Effector CD4-positive, alpha-beta T cell (primary cell): ENCODE measurements around the gene TRPV2.

Source experiments
- DNase-seq: peaks from one replicate; pipeline ENCODE4 v3.0.0-alpha.2; 2020

TRPV2 gene

DNA sequence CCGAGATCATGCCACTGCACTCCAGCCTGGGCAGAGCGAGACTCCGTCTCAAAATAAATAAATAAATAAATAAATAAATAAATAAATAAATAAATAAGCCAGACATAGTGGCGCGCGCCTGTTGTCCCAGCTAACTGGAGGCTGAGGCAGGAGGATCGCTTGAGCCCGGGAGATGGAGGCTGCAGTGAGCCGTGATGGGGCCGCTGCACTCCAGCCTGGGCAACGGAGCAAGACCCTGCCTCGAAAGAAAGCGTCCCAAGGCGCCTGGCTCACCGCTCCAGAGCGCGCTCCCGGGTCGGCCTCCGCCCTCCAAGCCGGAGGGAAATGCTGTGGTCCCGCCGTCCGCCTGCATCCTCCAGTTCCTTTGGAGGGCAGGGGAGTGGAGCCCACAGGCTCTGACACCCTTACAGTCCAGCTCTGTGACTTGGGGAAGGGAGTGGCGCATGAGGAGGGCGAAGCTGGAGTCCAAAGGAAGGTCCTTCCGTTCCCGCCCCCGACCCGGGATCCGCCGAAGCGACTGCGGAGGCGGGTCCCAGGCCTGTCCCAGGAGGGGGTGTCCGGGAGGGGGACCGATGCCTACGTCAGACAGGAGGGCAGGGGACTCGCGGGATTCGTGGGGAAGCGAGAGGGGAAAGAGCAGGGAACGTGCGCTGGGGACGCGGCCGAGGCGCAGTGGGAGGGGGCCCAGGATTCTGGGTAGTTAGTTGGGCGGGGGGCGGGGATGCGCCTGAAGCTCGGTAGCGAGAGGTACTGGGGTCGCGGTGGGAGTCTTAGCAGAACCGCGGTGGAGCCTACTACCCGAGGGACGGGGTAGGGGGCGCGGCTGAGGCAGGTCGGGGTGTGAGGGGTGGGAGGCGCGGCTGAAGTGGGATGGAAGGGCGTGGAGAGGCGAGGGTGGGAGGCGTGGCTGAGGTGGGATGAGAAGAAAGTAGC is 8.4 kb upstream of the TRPV2 start:
- DNase-seq: no peak

DNA sequence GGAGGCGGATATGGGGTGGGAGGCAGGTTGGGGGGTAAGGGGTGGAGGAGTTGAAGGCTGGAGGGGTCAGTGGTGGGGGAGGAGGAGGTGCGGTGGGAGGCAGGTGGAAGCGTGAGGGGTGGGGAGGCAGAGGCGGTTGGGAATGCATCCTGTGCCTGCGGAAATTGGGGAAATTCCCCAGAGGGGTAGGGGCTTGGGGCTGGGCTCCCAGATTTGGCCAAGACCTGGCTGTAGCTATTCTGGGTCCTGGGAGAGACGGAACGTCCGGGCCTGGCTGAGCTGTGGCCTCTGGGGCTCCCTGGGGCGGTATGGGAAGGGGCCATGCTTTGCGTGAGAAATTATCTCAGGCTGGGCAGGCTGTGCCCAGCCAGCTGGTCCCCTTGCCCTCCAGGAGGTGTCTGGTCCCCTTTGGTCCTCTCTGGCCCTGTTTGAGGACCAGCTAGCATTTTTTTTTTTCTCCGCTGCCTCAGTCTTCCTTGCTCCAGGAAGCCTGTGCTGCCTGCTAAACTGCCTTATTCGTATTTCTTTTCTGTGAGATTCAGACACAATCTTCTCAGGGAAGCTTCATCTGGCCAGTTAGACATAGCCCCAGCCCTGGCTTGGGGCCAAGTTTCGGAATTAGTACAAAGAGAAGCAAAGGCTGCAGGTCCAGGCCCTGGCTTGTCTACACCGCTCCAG is 7.3 kb upstream of the TRPV2 start:
- DNase-seq: no peak

DNA sequence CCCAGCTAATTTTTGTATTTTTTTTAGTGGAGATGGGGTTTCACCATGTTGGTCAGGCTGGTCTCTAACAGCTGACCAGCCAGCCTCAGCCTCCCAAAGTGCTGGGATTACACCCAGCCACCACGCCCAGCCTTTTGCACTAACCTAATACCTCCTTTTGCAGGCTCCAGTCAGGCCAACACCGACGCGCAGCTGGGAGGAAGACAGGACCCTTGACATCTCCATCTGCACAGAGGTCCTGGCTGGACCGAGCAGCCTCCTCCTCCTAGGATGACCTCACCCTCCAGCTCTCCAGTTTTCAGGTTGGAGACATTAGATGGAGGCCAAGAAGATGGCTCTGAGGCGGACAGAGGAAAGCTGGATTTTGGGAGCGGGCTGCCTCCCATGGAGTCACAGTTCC is 2.0 kb downstream of the TRPV2 start:
- DNase-seq: no peak

DNA sequence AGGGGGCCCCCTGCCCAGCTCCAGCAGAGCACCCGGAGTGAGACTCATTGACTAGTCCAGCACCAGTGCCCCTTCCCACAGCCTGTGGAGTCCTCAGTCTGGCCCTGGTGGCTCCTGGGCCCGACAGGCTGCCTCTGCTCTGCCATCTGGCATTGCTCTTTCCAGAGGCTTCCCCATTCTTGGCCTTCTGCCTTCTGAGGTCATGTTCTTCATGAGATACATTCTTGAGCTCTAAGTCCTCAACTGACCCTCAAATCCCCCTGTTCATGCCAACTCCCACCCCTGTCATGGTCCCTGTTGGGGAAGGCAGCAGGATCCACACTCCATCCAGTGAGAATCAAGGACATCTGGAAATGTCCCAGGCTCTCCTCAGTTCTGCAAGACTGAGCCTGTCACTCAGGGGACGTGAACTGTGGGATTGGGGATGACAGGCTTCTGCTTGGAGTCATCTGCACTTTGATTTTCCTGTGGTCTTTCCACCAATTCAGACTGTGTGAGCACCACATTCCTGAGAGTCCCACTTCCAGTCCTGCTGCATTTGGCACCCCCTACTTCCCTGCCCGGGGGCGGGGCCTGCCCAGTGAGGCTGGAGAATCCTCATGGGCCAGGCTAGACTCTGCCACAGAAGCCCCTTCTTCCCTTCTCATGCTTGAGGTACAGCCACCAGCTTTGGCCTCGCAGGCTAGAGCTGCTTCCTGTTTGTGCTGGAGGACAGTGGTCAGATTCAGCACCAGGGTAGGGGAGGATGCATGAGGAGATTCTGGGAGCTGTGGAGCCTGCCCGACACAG is 2.7 kb downstream of the TRPV2 start:
- DNase-seq: no peak

DNA sequence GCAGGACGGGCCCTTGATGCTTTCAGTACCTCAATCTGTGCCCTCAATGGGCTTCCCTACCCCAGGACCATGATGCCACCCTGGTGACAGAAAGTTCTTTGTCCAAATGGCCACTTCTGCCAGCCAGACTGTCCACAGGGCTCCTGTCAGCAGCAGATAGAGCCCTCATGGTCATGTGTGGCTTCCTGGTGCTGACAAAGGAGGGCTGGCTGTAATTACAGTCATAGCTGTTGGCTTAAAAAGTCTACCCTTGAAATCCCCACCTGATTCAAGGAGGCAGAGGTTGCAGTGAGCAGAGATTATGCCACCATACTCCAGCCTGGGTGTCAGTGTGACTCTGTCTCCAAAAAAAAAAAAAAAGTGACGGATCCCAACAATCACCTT is 3.3 kb downstream of the TRPV2 start:
- DNase-seq: no peak

DNA sequence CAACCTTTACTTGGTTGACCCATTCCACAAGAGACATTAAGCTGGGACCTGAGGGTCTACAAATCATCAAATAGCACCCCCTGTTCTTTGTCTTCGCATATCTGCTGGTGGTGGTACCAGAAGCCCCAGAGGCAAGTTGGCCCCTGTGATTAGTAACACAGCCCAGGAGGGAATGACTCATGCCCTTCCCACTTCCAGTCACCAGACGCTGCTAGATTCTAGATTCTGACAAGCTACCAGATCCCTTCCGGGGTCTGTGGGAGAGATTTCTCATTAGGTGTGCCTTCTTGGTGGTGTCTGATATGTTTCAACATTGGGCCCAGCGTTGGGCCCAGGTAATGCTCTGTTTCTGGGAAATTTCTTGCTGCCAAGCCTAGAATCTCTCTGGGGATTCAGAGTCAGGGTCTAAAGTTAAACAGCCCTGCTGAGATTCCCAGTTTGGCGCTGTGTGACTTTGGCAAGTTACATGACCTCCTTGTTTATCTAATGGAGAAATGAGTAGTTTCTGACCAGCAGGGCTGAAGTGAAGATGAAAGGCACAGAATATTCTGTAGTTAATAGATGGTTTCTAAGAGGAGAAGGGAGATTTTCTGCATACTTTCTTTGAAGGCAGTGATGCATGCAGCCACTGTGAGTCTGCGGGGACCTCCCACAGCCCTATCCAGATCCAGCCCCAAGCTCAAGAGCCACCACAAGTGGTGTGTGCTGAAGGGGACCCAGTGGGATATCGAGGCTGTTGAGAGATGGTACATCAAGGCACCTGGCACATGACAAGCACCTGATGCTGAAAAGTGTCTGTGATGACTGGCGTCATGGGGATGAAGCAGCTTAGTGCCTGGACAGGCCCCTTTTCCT is 3.9 kb downstream of the TRPV2 start:
- DNase-seq: peak; percentile 40

DNA sequence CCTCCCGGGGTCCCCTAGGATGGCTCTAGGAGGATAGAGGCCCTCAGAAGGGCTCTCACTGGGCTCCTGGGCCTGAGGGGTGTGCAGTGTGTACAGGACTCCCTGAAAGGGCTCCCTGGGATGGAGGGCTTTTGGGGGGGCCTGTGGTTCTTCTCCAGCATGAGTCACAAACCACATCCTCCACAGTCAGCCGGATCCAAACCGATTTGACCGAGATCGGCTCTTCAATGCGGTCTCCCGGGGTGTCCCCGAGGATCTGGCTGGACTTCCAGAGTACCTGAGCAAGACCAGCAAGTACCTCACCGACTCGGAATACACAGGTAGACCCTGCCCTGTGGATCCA is 4.5 kb downstream of the TRPV2 start:
- DNase-seq: peak; percentile 22

DNA sequence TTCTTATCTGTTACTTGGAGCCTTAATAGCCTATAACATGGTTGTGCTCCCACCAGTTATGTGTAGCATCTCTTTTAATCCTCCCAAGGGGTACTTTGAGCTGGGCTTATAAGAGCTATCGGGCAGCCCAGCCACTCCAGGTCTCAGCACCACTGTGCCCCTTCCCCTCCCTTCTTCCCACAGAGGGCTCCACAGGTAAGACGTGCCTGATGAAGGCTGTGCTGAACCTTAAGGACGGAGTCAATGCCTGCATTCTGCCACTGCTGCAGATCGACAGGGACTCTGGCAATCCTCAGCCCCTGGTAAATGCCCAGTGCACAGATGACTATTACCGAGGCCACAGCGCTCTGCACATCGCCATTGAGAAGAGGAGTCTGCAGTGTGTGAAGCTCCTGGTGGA is 7.0 kb downstream of the TRPV2 start:
- DNase-seq: no peak

DNA sequence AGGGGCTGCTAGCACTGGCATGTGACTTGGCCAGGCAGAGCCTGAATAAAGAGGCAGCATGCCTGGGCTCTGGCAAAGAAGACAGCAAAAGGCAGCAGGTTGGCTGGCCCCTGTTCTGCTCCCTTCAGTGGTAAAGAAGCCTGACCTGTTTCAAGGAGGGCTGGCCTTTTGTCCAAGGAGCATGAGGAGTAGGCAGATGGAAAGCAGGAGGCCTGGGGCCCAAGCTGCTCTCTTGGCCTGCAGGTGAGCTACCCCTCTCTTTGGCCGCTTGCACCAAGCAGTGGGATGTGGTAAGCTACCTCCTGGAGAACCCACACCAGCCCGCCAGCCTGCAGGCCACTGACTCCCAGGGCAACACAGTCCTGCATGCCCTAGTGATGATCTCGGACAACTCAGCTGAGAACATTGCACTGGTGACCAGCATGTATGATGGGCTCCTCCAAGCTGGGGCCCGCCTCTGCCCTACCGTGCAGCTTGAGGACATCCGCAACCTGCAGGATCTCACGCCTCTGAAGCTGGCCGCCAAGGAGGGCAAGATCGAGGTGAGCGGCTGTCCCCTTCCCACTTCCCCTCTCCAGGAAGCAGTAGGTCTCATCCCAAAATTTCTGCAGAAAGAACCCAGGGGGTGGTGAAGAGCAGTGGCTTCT is 8.0 kb downstream of the TRPV2 start:
- DNase-seq: no peak

DNA sequence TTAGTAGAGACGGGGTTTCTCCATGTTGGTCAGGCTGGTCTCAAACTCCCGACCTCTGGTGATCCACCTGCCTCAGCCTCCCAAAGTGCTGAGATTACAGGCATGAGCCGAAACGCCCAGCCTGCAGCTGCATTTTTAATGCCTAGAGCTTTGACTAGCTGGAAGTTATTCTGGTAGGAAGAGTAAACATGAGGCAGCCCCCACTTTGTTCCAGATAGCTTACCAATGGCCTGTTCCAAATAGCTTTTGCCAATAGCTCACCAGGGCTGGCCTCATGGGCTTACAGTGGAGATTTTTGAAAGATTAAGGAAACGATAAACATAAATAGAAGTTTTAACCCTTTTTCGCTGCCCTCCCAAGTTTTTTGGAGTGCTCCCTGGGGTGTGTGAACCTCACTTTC is 9.8 kb downstream of the TRPV2 start:
- no peak for DNase-seq

DNA sequence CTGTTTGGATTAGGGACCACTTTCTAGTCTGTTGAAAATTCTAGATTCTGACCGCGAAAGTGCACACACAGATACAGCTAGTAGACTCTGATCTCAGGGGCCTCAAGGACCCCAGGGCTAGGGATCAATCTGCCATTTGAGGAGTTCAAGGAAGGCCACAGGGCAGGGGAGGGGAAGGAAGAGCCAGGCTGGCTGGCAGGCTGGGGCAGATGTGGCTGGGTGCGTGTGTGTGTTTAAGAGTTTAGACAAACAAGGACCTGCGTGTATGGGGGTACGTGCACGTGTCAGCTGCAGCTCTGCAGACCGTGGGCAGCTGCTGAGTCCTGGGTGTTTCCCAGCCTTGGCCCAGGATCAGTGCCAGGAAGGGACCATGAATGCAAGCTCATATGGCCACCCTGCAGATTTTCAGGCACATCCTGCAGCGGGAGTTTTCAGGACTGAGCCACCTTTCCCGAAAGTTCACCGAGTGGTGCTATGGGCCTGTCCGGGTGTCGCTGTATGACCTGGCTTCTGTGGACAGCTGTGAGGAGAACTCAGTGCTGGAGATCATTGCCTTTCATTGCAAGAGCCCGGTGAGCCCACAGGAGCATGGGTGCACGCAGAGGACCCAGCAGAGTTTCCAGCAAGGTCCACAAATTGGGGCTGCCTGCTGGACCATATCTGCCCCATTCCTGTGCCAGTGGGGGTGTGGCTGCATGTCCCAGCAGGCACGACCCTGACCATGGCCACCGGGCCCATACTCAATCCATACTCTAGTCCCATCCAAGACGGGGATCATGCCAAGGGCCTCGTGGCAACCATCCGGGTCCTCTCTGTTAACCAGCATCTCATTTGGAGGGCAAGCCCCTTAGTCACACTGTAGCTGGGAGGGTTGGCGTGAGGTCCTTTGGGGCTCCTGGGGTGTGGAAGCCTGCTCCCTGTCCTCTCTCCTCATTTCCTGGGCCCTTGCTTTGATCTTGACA is 10.6 kb downstream of the TRPV2 start:
- DNase-seq: no peak

DNA sequence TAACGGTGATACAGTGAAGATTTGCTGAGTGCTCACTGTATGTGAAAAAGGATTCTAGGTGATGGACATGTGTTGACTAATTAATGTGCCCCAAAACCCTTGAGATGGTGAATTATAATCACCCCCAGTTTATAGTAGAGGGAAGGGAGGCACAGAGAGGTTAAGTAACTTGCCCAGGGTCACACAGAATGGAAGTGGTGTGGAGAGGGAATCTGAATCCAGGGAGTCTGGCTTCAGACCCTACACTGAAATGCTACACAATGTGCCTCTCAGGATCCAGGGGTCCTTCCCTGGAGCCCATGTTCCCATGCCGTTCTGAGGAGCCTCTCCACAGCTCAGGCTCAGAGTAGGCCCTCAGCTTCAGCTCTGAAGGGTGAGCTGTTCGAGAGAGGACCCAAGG is 11.6 kb downstream of the TRPV2 start:
- no peak for DNase-seq

DNA sequence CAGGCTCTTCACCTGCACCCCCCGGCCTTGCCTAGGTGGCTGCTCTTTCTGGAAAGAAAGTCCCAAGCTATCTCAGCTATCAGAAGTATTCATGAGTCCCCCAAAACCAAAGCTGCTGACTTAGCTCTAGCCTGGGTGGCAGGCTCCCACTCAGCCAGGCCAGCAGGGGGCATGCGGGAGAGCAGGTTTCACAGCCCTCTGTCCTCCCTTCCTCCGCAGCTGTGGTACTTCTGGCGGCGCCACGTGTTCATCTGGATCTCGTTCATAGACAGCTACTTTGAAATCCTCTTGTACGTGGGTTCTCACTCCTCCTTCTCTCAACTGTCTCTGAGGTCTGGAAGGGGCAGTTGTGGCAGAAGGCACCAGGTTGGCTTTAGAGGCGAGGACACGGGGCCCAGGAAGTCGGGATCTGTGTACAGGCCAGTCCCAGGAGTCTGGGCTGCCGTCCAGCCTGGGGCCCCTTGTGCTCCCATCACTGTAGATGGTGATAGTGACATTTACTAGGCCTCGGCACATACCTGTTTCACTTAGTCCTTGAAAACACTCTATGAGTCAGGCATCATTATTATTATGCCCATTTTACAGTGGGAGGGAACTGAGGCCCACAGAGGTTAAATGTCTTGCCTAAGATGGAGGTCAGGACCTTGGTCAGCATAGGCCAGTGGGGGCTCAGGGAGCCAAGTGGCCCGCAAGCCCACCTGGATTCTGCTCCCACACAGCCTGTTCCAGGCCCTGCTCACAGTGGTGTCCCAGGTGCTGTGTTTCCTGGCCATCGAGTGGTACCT is 12.9 kb downstream of the TRPV2 start:
- DNase-seq: no peak

DNA sequence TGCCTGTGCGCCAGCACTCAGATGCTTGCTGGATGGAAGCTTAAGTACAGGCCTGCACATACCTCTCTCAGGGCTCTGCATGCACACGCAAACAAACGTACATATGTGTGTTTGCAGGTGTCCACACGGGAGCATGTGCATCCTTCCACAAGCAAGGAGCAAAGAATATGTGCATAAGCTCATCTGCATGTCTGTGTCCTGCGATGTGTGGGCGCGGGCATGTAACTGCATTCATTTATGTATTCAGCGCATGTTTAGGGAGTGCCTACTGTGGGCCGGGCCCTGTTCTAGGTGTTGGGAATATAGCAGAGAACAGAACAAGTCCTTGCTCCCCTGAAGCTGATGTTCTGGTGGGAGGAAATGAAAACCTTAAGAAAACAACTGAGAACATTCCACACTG is 13.7 kb downstream of the TRPV2 start:
- no peak for DNase-seq

DNA sequence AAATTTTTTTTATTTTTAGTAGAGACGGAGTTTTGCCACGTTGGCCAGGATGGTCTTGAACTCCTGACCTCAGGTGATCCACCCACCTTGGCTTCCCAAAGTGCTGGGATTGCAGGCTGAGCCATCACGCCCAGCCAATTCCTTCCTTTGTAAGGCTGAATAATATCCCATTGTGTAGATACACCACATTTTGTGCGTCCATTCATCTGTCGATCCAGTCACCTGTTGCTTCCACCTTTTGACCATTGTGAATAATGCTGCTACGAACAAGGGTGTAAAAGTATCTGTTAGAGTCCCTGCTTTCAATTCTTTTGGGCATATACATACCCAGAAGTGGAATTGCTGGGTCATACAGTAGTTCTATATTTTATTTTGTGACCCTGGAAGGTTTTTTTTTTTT is 15.3 kb downstream of the TRPV2 start:
- no peak for DNase-seq

DNA sequence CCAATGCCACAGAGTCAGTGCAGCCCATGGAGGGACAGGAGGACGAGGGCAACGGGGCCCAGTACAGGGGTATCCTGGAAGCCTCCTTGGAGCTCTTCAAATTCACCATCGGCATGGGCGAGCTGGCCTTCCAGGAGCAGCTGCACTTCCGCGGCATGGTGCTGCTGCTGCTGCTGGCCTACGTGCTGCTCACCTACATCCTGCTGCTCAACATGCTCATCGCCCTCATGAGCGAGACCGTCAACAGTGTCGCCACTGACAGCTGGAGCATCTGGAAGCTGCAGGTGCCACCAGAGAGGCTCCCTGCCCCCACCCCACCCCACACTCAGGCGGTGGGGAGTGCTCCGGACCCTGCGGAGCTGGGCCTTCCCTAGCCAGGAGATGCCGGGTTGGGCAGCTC is 16.6 kb downstream of the TRPV2 start:
- DNase-seq: no peak

DNA sequence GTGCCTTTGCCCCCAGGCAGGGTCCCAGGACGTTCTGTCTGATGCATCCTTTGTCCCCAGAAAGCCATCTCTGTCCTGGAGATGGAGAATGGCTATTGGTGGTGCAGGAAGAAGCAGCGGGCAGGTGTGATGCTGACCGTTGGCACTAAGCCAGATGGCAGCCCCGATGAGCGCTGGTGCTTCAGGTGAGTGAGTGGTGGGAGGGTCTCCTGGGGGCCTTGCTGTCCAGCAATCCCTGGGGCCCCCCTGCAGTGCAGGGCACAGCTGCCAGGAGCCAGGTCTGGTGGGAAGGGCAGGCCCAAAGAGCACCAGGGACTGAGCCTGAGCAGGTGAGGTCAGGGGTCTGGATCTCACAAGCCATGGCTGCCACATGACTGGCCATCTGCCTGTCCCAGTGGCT is 18.1 kb downstream of the TRPV2 start:
- DNase-seq: no peak

DNA sequence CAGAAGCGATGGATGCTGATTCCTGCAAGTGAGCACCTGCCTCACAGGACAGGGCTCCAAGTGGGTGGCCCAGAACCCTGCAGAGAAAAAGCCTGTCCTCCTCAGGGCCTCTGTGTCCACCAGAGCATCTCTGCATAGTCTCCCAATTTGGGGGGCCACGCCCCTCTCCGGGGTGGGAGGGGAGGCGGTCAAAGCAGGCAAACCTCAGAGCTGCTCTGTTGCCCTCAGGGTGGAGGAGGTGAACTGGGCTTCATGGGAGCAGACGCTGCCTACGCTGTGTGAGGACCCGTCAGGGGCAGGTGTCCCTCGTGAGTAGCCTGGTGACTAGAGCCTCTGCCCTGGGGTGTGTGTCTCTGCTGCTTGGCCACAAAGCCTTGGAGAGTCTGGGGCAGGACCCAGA is 19.3 kb downstream of the TRPV2 start:
- DNase-seq: no peak

DNA sequence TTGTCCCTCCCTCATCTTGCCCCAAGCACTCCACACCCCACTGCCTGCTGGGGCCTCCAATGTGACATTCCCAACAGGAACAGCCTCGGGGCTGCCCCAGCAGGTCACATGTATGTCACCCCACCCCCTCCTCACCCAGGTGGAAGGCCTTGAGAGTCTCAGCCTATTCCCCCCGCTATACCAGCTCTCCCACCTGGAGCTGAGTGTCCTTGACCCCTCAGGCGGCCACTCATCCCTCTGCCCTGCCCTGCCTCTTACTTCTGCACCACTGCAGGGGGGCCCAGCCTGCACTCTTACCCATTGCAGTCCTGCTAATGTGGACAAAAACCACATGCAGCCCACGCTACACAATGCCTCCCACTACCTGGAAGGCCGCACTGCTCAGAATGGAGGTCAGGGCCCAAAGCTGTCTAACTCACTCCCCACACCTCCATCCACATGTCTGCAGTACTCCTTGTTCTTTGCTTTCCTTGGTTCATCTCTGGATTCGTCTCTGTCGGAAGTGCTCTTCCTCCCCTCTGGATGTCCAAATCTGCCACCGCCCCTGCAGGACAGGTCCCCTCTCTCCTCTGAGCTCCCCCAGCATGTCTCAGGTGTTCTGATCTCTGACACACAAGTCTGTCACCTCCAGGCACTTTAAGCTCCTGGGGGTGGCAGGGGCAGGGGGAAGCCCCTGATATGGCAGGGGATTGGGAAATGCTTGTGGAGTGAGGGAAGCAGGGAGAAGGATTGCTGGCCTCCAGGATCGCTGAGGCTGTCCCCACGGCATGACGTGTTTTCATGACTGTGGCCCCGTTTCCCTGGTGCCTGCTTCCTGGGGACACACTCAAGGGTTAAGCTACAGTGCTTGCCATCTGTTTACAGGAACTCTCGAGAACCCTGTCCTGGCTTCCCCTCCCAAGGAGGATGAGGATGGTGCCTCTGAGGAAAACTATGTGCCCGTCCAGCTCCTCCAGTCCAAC is 20.8 kb downstream of the TRPV2 start:
- no peak for DNase-seq
